ENCODE data around the gene H1-8. TPM values are rescaled to one million over a fixed set of nuclear protein-coding genes. Genes with fewer than 3 reads are reported as not detected.
A peak's percentile ranks its signal among the peaks of the same experiment; 100 is the strongest.

The H1-8 gene
- total RNA-seq, 1 donor from 2014 or later: not detected

- Histone ChIP-seq H3K4me1 (peaks cover 93% of the 10 kb centered on the region), H3K27ac (replicated peaks) (peak overlapping the region; percentile 93), H3K27me3 (ENCODE audit: low read depth) (no peaks in the 10 kb centered on the region), H3K36me3 (peaks cover 79% of the 10 kb centered on the region), H3K9me3 (replicated peaks) (no peaks in the 10 kb centered on the region), H3K4me3 (no peak overlapping the region)
- no peak for DNase-seq
- intact Hi-C loops (cut with micrococcal nuclease): no loop called here
- TF ChIP-seq CTCF (IDR thresholded peaks at IDR 0.05; ENCODE audit: borderline replicate concordance): no peak
Measured at GRCh38 chr3:129563850-129564535, 21.0 kb downstream of the H1-8 start.

GRCh38 chr3:129564981-129565644 is 22.1 kb downstream of the H1-8 start:
- Histone ChIP-seq H3K9me3 (replicated peaks) (no peaks in the 10 kb centered on the region), H3K4me3 (no peak overlapping the region), H3K27ac (replicated peaks) (peak overlapping the region; percentile 93), H3K4me1 (peaks cover 82% of the 10 kb centered on the region), H3K27me3 (ENCODE audit: low read depth) (no peaks in the 10 kb centered on the region), H3K36me3 (peaks cover 79% of the 10 kb centered on the region)
- TF ChIP-seq CTCF (IDR thresholded peaks at IDR 0.05; ENCODE audit: borderline replicate concordance): no peak
- DNase-seq: no peak
- intact Hi-C loops (cut with micrococcal nuclease): no loop called here

- no peak overlapping the region for H3K4me3 ChIP-seq
- TF ChIP-seq CTCF (IDR thresholded peaks at IDR 0.05; ENCODE audit: borderline replicate concordance): no peak
- peak overlapping the region; percentile 93 for H3K27ac ChIP-seq (replicated peaks)
- intact Hi-C loops (cut with micrococcal nuclease): no loop called here
- peaks cover 74% of the 10 kb centered on the region for H3K4me1 ChIP-seq
- no peaks in the 10 kb centered on the region for H3K9me3 ChIP-seq (replicated peaks)
- peaks cover 85% of the 10 kb centered on the region for H3K36me3 ChIP-seq
- no peaks in the 10 kb centered on the region for H3K27me3 ChIP-seq (ENCODE audit: low read depth)
- no peak for DNase-seq
Measured at GRCh38 chr3:129565902-129566301, 22.9 kb downstream of the H1-8 start.

- DNase-seq: peak; percentile 56
- intact Hi-C loops (cut with micrococcal nuclease): no loop called here
- H3K27me3 ChIP-seq (ENCODE audit: low read depth): no peaks in the 10 kb centered on the region
- peaks cover 61% of the 10 kb centered on the region for H3K4me1 ChIP-seq
- no peak for TF ChIP-seq CTCF (IDR thresholded peaks at IDR 0.05; ENCODE audit: borderline replicate concordance)
- no peaks in the 10 kb centered on the region for H3K9me3 ChIP-seq (replicated peaks)
- H3K4me3 ChIP-seq: no peak overlapping the region
- peak overlapping the region; percentile 93 for H3K27ac ChIP-seq (replicated peaks)
- H3K36me3 ChIP-seq: peaks cover 93% of the 10 kb centered on the region
Measured at GRCh38 chr3:129567176-129567705, 24.3 kb downstream of the H1-8 start.

GRCh38 chr3:129567939-129568338 is 25.0 kb downstream of the H1-8 start:
- peak overlapping the region; percentile 93 for H3K27ac ChIP-seq (replicated peaks)

More at GRCh38 chr3:129567939-129568338, 25.0 kb downstream of the H1-8 start:
- Histone ChIP-seq H3K27me3 (ENCODE audit: low read depth) (no peaks in the 10 kb centered on the region), H3K9me3 (replicated peaks) (no peaks in the 10 kb centered on the region), H3K36me3 (peaks cover 93% of the 10 kb centered on the region), H3K4me3 (no peak overlapping the region), H3K4me1 (peaks cover 54% of the 10 kb centered on the region)
- DNase-seq: no peak
- no peak for TF ChIP-seq CTCF (IDR thresholded peaks at IDR 0.05; ENCODE audit: borderline replicate concordance)
- intact Hi-C loops (cut with micrococcal nuclease): no loop called here
